ENCODE measurements around the gene PLCB4. TPM values are rescaled to one million over a fixed set of nuclear protein-coding genes. Genes with fewer than 3 reads are reported as not detected.

Gene PLCB4
- total RNA-seq, 1 donor from 2014 or later = 59.6 TPM

DNA sequence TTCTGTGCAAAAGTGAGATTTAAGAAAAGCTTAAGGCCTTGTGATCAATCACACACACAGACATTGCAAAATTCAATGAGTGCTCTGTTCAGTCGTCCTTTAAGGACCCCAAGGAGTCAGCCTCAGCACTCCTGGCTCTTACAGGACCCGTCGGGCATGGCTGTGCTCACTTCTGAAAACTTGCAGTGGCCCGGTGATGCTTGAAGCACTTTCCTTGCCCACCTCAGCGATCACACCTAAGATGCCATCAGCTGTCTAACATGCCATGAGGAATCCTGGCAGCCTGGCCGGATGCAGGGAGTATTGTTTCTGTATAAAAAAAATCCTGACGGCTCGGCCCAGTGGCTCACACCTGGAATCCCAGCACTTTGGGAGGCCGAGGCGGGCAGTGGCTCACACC is 344.1 kb downstream of the PLCB4 start:
- no peak overlapping the region for H3K4me3 ChIP-seq (ENCODE audit: low read depth, low read length)
- TF ChIP-seq CTCF (conservative IDR thresholded peaks at IDR 0.05; ENCODE audit: low read depth, low read length) = no peak
- no peak for DNase-seq (ENCODE audit: low read depth)

GRCh38 chr20:9415426-9415825 is 346.5 kb downstream of the PLCB4 start:
- TF ChIP-seq CTCF (conservative IDR thresholded peaks at IDR 0.05; ENCODE audit: low read depth, low read length) = no peak

DNA sequence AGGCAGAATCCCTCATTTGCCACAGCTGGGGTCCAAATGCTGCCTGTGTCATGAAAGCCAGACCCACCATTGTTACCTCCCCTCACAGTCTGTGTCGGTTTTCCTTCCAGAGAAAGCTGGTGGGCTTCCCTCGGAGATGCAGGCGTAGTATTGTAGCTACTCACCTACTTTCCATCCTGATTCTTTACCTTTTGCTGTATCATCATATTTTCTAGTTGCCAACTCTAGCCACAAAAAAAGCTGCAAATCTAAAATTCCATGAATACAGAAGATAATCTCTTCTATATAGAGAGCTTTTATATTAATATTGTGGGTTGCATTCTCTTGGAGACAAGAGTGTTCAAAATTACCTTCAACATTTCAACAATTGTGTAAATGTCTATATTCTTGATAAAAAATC is 347.5 kb downstream of the PLCB4 start:
- TF ChIP-seq CTCF (conservative IDR thresholded peaks at IDR 0.05; ENCODE audit: low read depth, low read length) = no peak
- no peak for DNase-seq (ENCODE audit: low read depth)
- H3K4me3 ChIP-seq (ENCODE audit: low read depth, low read length) = no peak overlapping the region

More at GRCh38 chr20:9415426-9415825, 346.5 kb downstream of the PLCB4 start:
- no peak overlapping the region for H3K4me3 ChIP-seq (ENCODE audit: low read depth, low read length)
- DNase-seq (ENCODE audit: low read depth) = no peak

DNA sequence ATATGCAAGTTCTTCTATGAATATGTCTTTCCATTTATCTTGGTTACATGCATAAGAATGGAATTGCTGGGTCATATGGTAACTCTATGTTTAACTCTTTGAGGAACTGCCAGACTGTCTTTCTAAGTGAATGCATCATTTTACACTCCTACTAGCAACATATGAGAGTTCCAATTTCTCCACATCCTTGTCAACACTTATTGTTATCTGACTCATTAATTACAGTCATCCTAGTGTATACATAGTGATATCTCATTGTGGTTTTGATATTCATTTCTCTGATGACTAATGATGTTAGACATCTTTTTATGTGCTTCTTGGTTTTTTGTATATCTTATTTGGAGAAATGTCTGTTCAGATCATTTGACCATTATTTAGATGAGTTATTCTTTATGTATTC is 348.8 kb downstream of the PLCB4 start:
- no peak for DNase-seq (ENCODE audit: low read depth)
- no peak overlapping the region for H3K4me3 ChIP-seq (ENCODE audit: low read depth, low read length)
- TF ChIP-seq CTCF (conservative IDR thresholded peaks at IDR 0.05; ENCODE audit: low read depth, low read length) = no peak

DNA sequence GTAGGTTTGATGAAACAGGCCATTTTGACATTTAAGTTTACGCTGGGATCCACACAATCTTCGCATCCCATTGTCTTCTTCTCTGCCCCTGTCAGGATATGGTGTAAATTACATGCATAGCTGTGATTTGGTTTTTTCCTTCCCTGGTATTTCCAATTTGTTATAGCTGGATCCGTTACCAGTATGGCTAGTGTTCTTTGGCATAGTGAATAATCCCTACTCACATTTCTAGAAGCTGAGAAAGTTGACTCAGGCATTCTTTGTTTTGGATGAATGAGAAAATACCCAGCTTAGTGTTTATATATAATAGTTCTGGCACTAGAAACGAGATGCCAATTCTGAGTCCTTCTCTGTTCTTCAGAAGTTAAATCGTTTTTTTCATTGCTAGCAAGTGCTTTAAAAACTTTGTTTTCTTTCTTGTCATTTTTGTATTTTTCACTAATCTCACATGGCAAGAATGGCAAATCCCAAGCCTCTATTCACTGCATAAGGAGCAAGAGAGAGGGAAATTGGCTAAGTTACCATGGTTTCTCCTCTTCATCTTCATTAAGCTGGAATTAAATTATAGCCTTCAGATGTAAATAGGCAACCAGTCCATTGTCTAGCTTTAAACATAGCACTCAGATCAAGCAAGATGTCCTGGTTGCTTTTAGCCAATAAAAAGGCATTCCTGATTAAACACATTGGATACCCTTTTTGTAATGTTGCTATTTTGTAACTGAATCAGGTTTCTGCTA is 353.6 kb downstream of the PLCB4 start:
- no peak for DNase-seq (ENCODE audit: low read depth)
- TF ChIP-seq CTCF (conservative IDR thresholded peaks at IDR 0.05; ENCODE audit: low read depth, low read length) = no peak
- no peak overlapping the region for H3K4me3 ChIP-seq (ENCODE audit: low read depth, low read length)

- no peak overlapping the region for H3K4me3 ChIP-seq (ENCODE audit: low read depth, low read length)
- DNase-seq (ENCODE audit: low read depth) = no peak
- no peak for TF ChIP-seq CTCF (conservative IDR thresholded peaks at IDR 0.05; ENCODE audit: low read depth, low read length)
Measured at GRCh38 chr20:9424551-9424950, 355.7 kb downstream of the PLCB4 start.
